RWPE2 (cell line): ENCODE measurements around the gene KIF6.
"Not testable (repeated sequence)": the region's sequence is repeated elsewhere in the genome, so short reads cannot be mapped to it uniquely, and the experiment has no call there.

Experiments
- ATAC-seq: fragments of 200-7000 bp; cut with Tn5 transposase; 3 replicates; pipeline ENCODE4 v1.9.1; 2021; ENCODE audit warnings: low read depth
- DNase-seq: peaks from one replicate; pipeline ENCODE4 v3.0.0-alpha.2; 2020; ENCODE audit warnings: low spot score
- H3K27ac ChIP-seq: fragments of 450-650 bp; 2 replicates; pipeline ENCODE4 v1.5.1; 2017; ENCODE audit warnings: mild to moderate bottlenecking; ENCODE audit not compliant: poor library complexity, severe bottlenecking
- H3K27me3 ChIP-seq: fragments of 250-450 bp; sonication (Bioruptor Pico); 2 replicates; pipeline ENCODE4 v1.5.1; 2021; ENCODE audit warnings: mild to moderate bottlenecking, moderate library complexity; ENCODE audit not compliant: insufficient read depth, poor library complexity, severe bottlenecking
- H3K36me3 ChIP-seq: fragments of 250-450 bp; sonication (Bioruptor Pico); 2 replicates; pipeline ENCODE4 v1.5.1; 2020; ENCODE audit warnings: low read depth, mild to moderate bottlenecking, moderate library complexity
- H3K4me1 ChIP-seq: fragments of 250-450 bp; sonication (Bioruptor Pico); 2 replicates; pipeline ENCODE4 v1.5.1; 2021; ENCODE audit warnings: mild to moderate bottlenecking, moderate library complexity; ENCODE audit not compliant: insufficient read depth, poor library complexity, severe bottlenecking
- H3K4me3 ChIP-seq: fragments of 250-450 bp; sonication (Bioruptor Pico); 2 replicates; pipeline ENCODE4 v1.5.1; 2021; ENCODE audit warnings: mild to moderate bottlenecking, moderate library complexity; ENCODE audit not compliant: severe bottlenecking
- H3K9me3 ChIP-seq: fragments of 250-450 bp; sonication (Bioruptor Pico); 2 replicates; pipeline ENCODE4 v1.5.1; 2021; ENCODE audit warnings: mild to moderate bottlenecking, moderate library complexity; ENCODE audit not compliant: severe bottlenecking
- CTCF ChIP-seq: fragments of 450-650 bp; IDR thresholded peaks from one replicate; pipeline ENCODE4 v1.5.1; 2017; ENCODE audit warnings: mild to moderate bottlenecking, moderate library complexity; ENCODE audit not compliant: poor library complexity, severe bottlenecking

KIF6 gene

GRCh38 chr6:39294899-39295298, 430.3 kb downstream of the KIF6 start:
- no peaks in the 10 kb centered on the region for H3K36me3 ChIP-seq
- no peak overlapping the region for H3K4me3 ChIP-seq
- no peak overlapping the region for H3K27ac ChIP-seq
- no peaks in the 10 kb centered on the region for H3K9me3 ChIP-seq
- no peaks in the 10 kb centered on the region for H3K4me1 ChIP-seq
- DNase-seq: no peak
- no peaks in the 10 kb centered on the region for H3K27me3 ChIP-seq
- ATAC-seq: no peak
- no peak for TF ChIP-seq CTCF

- H3K27ac ChIP-seq: no peak overlapping the region
- no peak for ATAC-seq
Observed at GRCh38 chr6:39294133-39294532, 431.1 kb downstream of the KIF6 start.

GRCh38 chr6:39292637-39293036, 432.6 kb downstream of the KIF6 start:
- H3K4me1 ChIP-seq: no peaks in the 10 kb centered on the region
- TF ChIP-seq CTCF: no peak
- no peaks in the 10 kb centered on the region for H3K36me3 ChIP-seq
- DNase-seq (no peak), ATAC-seq (no peak)
- H3K27me3 ChIP-seq: no peaks in the 10 kb centered on the region
- H3K9me3 ChIP-seq: no peaks in the 10 kb centered on the region
- H3K4me3 ChIP-seq: no peak overlapping the region
- H3K27ac ChIP-seq: no peak overlapping the region

More at GRCh38 chr6:39294133-39294532, 431.1 kb downstream of the KIF6 start:
- no peak overlapping the region for H3K4me3 ChIP-seq
- H3K36me3 ChIP-seq: no peaks in the 10 kb centered on the region
- DNase-seq: no peak
- no peaks in the 10 kb centered on the region for H3K4me1 ChIP-seq
- H3K27me3 ChIP-seq: no peaks in the 10 kb centered on the region
- no peaks in the 10 kb centered on the region for H3K9me3 ChIP-seq
- no peak for TF ChIP-seq CTCF

GRCh38 chr6:39289490-39289889, 435.7 kb downstream of the KIF6 start:
- Histone ChIP-seq H3K9me3 (no peaks in the 10 kb centered on the region), H3K27ac (no peak overlapping the region), H3K36me3 (no peaks in the 10 kb centered on the region), H3K27me3 (no peaks in the 10 kb centered on the region), H3K4me3 (no peak overlapping the region), H3K4me1 (no peaks in the 10 kb centered on the region)
- no peak for DNase-seq
- no peak for ATAC-seq
- TF ChIP-seq CTCF: no peak

- Histone ChIP-seq H3K36me3 (no peaks in the 10 kb centered on the region), H3K27me3 (no peaks in the 10 kb centered on the region), H3K27ac (no peak overlapping the region), H3K9me3 (no peaks in the 10 kb centered on the region), H3K4me3 (no peak overlapping the region), H3K4me1 (no peaks in the 10 kb centered on the region)
- DNase-seq (no peak), ATAC-seq (no peak)
- no peak for TF ChIP-seq CTCF
Observed at GRCh38 chr6:39287601-39288000, 437.6 kb downstream of the KIF6 start.

GRCh38 chr6:39286596-39286995, 438.6 kb downstream of the KIF6 start:
- H3K27me3 ChIP-seq, H3K9me3 ChIP-seq, H3K27ac ChIP-seq, ATAC-seq, DNase-seq, H3K36me3 ChIP-seq, H3K4me1 ChIP-seq, H3K4me3 ChIP-seq: not testable (repeated sequence)
